ENCODE data around the gene KIAA0753.

KIAA0753 gene

DNA sequence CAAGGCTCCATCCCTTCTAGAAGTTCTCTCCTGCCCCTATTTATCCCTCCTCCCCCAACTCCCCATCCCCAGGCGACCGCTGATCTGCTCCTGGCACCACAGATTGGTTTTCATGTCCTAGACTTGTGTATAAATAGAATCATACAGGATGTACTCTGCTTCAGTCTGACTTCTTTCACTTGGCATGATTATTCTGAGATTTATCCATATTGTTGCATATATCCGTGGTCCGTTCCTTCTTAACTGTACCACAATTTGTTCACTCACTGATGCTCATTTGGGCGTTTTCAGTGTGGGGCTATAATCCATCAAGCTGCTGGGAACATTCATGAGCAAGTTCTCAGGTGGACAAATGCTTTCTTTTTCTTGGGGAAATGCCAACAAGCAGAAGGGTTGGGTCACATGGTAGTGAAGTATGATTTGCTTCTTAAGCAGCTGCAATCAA, 108.0 kb downstream of the KIAA0753 start:
- H3K4me3 ChIP-seq (ENCODE audit: severe bottlenecking), result no peak overlapping the region
- no peaks in the 10 kb centered on the region for H3K27me3 ChIP-seq (ENCODE audit: insufficient read depth, poor library complexity, severe bottlenecking)
- no peaks in the 10 kb centered on the region for H3K36me3 ChIP-seq (ENCODE audit: low read depth)
- no peak for ATAC-seq (ENCODE audit: low read depth)
- TF ChIP-seq, protein P1, sequence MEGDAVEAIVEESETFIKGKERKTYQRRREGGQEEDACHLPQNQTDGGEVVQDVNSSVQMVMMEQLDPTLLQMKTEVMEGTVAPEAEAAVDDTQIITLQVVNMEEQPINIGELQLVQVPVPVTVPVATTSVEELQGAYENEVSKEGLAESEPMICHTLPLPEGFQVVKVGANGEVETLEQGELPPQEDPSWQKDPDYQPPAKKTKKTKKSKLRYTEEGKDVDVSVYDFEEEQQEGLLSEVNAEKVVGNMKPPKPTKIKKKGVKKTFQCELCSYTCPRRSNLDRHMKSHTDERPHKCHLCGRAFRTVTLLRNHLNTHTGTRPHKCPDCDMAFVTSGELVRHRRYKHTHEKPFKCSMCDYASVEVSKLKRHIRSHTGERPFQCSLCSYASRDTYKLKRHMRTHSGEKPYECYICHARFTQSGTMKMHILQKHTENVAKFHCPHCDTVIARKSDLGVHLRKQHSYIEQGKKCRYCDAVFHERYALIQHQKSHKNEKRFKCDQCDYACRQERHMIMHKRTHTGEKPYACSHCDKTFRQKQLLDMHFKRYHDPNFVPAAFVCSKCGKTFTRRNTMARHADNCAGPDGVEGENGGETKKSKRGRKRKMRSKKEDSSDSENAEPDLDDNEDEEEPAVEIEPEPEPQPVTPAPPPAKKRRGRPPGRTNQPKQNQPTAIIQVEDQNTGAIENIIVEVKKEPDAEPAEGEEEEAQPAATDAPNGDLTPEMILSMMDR (IDR thresholded peaks at IDR 0.05; ENCODE audit: poor library complexity, severe bottlenecking), result no peak
- no peaks in the 10 kb centered on the region for H3K4me1 ChIP-seq (ENCODE audit: insufficient read depth, poor library complexity, severe bottlenecking)
- H3K27ac ChIP-seq (ENCODE audit: poor library complexity, severe bottlenecking), result no peak overlapping the region
- DNase-seq (ENCODE audit: low spot score), result no peak
- H3K9me3 ChIP-seq (ENCODE audit: severe bottlenecking), result no peaks in the 10 kb centered on the region

DNA sequence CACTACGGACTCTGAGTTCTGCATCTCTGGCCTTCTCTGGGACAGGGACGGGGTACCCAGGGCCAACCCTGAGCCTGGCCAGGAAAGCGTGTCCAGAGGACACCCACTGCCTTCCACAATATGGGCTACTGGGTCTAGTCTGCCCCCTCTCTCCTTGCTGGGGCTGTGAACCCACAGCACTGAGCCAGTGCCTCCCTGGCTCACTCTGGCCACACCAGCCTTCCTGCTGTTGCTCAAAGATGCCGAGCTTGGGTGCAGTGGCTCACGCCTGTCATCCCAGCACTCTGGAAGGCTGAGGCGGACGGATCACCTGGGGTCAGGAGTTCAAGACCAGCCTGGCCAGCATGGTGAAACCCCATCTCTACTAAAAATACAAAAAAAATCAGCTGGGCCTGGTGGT, 108.9 kb downstream of the KIAA0753 start:
- Histone ChIP-seq H3K27me3 (ENCODE audit: insufficient read depth, poor library complexity, severe bottlenecking) (no peaks in the 10 kb centered on the region), H3K36me3 (ENCODE audit: low read depth) (no peaks in the 10 kb centered on the region), H3K4me3 (ENCODE audit: severe bottlenecking) (no peak overlapping the region), H3K4me1 (ENCODE audit: insufficient read depth, poor library complexity, severe bottlenecking) (no peaks in the 10 kb centered on the region), H3K27ac (ENCODE audit: poor library complexity, severe bottlenecking) (no peak overlapping the region), H3K9me3 (ENCODE audit: severe bottlenecking) (no peaks in the 10 kb centered on the region)
- TF ChIP-seq, protein P1 (IDR thresholded peaks at IDR 0.05; ENCODE audit: poor library complexity, severe bottlenecking), result no peak
- no peak for DNase-seq (ENCODE audit: low spot score)
- ATAC-seq (ENCODE audit: low read depth), result no peak

- H3K4me3 ChIP-seq (ENCODE audit: severe bottlenecking), result no peak overlapping the region
- TF ChIP-seq, protein P1 (IDR thresholded peaks at IDR 0.05; ENCODE audit: poor library complexity, severe bottlenecking), result no peak
- no peaks in the 10 kb centered on the region for H3K36me3 ChIP-seq (ENCODE audit: low read depth)
- no peaks in the 10 kb centered on the region for H3K27me3 ChIP-seq (ENCODE audit: insufficient read depth, poor library complexity, severe bottlenecking)
- H3K9me3 ChIP-seq (ENCODE audit: severe bottlenecking), result no peaks in the 10 kb centered on the region
- no peak for DNase-seq (ENCODE audit: low spot score)
- no peaks in the 10 kb centered on the region for H3K4me1 ChIP-seq (ENCODE audit: insufficient read depth, poor library complexity, severe bottlenecking)
- no peak for ATAC-seq (ENCODE audit: low read depth)
- no peak overlapping the region for H3K27ac ChIP-seq (ENCODE audit: poor library complexity, severe bottlenecking)
These were observed 110.1 kb downstream of the KIAA0753 start for GRCh38 chr17:6530324-6530920.

DNA sequence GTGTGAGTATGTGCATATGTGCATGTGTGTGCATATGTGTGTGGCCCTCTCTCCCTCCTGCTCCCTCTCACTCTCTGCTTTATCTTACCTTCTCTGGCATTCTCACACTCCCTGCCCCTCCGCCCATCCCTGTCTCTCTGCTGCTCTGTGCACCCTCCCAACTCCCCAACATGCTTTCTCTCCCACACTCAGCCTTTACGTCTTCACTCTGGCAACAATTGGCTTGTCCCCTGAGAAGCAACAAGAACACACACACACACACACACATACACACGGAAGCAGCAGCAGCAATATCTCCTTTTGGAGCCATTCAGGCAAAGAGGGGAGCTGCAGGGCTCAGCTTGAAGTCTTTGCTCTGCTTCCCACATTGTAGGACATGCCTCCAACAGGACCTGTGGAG, 112.0 kb downstream of the KIAA0753 start:
- TF ChIP-seq, protein P1 (IDR thresholded peaks at IDR 0.05; ENCODE audit: poor library complexity, severe bottlenecking), result no peak
- DNase-seq (ENCODE audit: low spot score), result no peak
- Histone ChIP-seq H3K4me3 (ENCODE audit: severe bottlenecking) (no peak overlapping the region), H3K27me3 (ENCODE audit: insufficient read depth, poor library complexity, severe bottlenecking) (no peaks in the 10 kb centered on the region), H3K36me3 (ENCODE audit: low read depth) (no peaks in the 10 kb centered on the region), H3K4me1 (ENCODE audit: insufficient read depth, poor library complexity, severe bottlenecking) (peaks cover 9% of the 10 kb centered on the region), H3K27ac (ENCODE audit: poor library complexity, severe bottlenecking) (no peak overlapping the region), H3K9me3 (ENCODE audit: severe bottlenecking) (no peaks in the 10 kb centered on the region)
- no peak for ATAC-seq (ENCODE audit: low read depth)
